DND-41 (cell line): ENCODE results near the gene PDCD4.

Experiments
- EZH2 ChIP-seq: IDR thresholded peaks from 3 replicates; pipeline ENCODE4 v1.6.1; 2012; ENCODE audit warnings: borderline replicate concordance, low read depth, mild to moderate bottlenecking, moderate library complexity, low read length, inconsistent platforms; ENCODE audit not compliant: severe bottlenecking
- TF ChIP-seq, protein P1 (sequence below): IDR thresholded peaks from 2 replicates; pipeline ENCODE4 v1.5.1; 2012; ENCODE audit warnings: borderline replicate concordance, low read length, moderate library complexity, mild to moderate bottlenecking; ENCODE audit not compliant: poor library complexity, severe bottlenecking; ENCODE audit errors: extremely low read depth

- TF ChIP-seq, protein P1, sequence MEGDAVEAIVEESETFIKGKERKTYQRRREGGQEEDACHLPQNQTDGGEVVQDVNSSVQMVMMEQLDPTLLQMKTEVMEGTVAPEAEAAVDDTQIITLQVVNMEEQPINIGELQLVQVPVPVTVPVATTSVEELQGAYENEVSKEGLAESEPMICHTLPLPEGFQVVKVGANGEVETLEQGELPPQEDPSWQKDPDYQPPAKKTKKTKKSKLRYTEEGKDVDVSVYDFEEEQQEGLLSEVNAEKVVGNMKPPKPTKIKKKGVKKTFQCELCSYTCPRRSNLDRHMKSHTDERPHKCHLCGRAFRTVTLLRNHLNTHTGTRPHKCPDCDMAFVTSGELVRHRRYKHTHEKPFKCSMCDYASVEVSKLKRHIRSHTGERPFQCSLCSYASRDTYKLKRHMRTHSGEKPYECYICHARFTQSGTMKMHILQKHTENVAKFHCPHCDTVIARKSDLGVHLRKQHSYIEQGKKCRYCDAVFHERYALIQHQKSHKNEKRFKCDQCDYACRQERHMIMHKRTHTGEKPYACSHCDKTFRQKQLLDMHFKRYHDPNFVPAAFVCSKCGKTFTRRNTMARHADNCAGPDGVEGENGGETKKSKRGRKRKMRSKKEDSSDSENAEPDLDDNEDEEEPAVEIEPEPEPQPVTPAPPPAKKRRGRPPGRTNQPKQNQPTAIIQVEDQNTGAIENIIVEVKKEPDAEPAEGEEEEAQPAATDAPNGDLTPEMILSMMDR = no peak
- no peak for TF ChIP-seq EZH2
Observed at GRCh38 chr10:110880012-110880411, 8.3 kb downstream of the PDCD4 start.
